GM21786 (cell line): ENCODE data around the gene RSPH6A.
"Not testable (repeated sequence)": the region's sequence is repeated elsewhere in the genome, so short reads cannot be mapped to it uniquely, and the experiment has no call there.

ENCODE experiments used
- ATAC-seq: cut with Tn5 transposase; IDR thresholded peaks from one replicate; pipeline ENCODE4 v1.9.1; 2021; ENCODE audit not compliant: unreplicated experiment

Gene RSPH6A

GRCh38 chr19:45766869-45767346 is 48.2 kb downstream of the RSPH6A start:
- ATAC-seq = no peak

GRCh38 chr19:45766296-45766868 is 48.7 kb downstream of the RSPH6A start:
- no peak for ATAC-seq

GRCh38 chr19:45765702-45766295 is 49.3 kb downstream of the RSPH6A start:
- ATAC-seq = no peak

- no peak for ATAC-seq
These were observed 50.0 kb downstream of the RSPH6A start for GRCh38 chr19:45764945-45765701.

- ATAC-seq = no peak
These were observed 50.6 kb downstream of the RSPH6A start for GRCh38 chr19:45764475-45764874.

- ATAC-seq = no peak
These were observed 51.3 kb downstream of the RSPH6A start for GRCh38 chr19:45763691-45764294.

- ATAC-seq = no peak
These were observed 52.1 kb downstream of the RSPH6A start for GRCh38 chr19:45762870-45763631.

GRCh38 chr19:45761714-45762113 is 53.4 kb downstream of the RSPH6A start:
- no peak for ATAC-seq

- no peak for ATAC-seq
These were observed 56.2 kb downstream of the RSPH6A start for GRCh38 chr19:45758921-45759320.

- ATAC-seq = no peak
These were observed 57.4 kb downstream of the RSPH6A start for GRCh38 chr19:45757695-45758094.

- no peak for ATAC-seq
These were observed 60.8 kb downstream of the RSPH6A start for GRCh38 chr19:45754323-45754722.

GRCh38 chr19:45753548-45753947 is 61.6 kb downstream of the RSPH6A start:
- no peak for ATAC-seq

GRCh38 chr19:45752639-45753038 is 62.5 kb downstream of the RSPH6A start:
- no peak for ATAC-seq

- ATAC-seq = not testable (repeated sequence)
These were observed 63.6 kb downstream of the RSPH6A start for GRCh38 chr19:45751483-45751882.

GRCh38 chr19:45747513-45747912 is 67.6 kb downstream of the RSPH6A start:
- no peak for ATAC-seq

- no peak for ATAC-seq
These were observed 68.2 kb downstream of the RSPH6A start for GRCh38 chr19:45746866-45747265.
